Activated T-helper 1 cell treated with Interleukin-2 at 50 U/mL for 16 hours (primary cell): Measurements from ENCODE around the gene SSPN.

Experiments
- DNase-seq: peaks from one replicate; pipeline ENCODE4 v3.0.0-alpha.2; 2020; ENCODE audit warnings: low read depth

SSPN gene

DNA sequence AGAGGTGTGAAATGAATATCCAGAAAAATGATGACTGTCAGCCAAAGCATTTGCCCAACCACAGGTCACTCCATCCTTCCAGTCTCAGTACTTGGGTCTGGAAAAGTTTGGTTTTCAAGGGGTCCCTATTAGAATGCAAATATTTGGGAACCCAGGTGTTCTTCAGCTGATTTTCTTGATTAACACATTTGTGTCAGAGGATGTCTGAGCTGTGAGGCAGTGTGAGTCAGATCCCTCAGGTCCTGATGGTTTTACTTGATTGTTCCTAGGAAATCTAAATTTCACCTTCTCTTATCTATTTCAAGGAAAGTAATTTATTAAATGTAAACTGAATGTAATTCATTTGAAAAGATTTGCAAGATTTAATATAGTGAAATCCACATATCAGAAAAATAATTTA is 71.5 kb downstream of the SSPN start:
- DNase-seq: no peak

DNA sequence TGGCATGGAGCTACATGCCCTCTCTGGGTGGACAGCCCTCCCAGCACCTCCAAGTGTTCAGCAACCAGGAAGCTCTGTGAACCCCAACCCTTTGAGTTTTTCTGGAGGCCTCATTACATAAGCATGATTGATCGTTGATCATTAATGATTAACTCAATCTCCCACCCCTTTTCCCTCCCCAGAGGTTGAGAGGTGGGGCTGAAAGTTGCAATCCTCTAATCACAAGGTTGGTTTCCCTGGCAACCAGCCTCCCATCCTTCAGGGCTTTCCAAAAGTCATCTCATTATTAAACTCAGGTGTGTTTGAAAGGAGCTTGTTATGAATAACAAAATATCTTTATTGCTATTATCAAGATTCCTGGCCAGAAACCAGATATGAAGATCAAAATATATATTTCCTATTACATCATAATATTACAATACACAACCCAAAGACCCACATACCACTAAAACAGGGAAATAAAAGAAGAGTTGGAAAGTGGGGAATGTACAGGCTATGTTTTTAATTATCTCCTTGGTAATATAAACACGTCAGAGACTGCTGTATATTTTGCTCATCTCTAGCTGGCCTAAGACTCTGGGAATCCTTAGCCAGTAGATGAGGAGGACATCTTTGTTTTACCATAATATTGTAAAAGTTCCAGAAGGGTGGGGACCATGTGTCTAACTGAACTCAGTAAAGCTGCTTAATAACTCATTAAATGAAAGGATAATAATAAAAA is 73.6 kb downstream of the SSPN start:
- no peak for DNase-seq

DNA sequence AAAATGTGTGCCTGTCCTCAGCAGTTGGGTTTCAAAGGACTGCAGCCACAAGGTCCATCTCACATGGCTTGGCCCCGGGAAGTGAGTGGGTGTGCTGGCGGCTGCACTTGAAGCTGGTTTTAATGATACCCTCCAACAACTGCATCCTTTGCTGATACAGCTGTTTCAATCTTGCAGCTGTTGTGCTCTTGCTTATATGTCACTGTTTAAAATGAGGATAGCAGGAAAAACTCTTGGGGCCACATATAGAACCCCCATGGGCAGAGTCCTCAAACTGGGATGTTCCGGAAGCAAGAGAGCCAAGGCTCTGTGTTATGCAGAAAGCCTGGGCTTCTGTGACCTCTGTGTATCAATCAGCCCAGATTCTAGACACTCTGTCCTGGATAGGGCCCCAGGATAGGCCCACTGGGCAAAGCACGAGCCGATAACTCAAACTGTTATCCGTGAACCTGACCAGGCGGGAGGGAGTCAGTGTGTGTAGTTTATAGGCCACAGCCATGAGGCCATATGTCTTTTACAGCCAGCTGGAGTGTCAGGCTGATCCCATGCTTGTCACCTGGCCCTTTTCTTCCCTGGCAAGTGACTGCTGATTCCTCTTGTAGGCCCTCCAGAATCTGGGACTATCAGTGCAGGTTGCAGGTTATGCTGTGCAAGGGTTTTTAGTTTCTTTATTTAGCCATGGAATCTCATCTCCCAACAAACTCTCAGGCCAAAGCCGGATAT is 74.3 kb downstream of the SSPN start:
- DNase-seq: no peak

DNA sequence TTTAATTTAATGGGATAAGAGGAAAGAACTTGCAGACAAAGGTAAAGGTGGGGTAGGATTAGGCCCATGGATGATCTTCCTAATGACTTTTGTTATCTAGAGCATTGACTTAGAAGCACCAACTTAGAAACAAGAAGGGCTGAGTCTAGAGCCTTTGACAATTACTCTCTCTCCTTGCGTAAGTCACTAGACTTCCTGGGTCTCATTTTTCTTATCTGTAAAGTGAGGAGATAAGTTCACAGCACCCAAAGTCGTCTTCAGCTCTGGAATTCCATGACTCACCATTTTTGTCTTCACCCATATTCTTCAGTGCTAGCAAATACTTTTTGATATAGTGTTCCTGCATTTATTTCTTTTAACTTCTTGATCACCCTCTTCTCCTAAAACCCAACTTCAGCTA is 75.7 kb downstream of the SSPN start:
- DNase-seq: no peak

DNA sequence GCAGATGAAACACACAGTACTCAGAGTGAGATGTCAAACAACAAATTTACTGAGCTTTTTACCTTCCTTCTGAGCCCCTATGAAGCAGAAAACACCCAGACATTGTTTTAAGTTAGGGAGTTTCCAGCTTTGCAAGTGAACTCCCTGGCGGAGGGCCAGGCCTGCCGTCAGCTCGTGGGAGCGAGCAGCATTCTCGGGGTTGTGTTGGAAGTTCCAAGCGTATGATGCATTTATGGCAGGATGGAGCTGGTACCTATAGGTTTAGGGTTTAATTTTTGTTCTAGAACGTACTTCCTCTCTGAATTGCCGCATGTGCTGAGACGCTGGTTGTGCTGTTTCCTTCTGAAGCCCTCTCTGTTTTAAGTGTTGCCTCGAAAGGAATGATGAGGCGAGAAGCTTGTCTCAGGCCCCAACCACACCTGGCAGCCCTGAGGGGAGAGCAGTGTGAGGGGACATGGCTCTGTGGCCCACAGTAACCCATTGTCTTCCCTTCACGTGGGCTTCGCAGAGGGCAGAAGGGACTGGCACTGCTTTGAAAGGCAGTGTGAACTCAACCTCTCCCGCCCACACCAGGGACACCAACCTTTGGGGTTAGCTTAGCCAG is 76.6 kb downstream of the SSPN start:
- no peak for DNase-seq

DNA sequence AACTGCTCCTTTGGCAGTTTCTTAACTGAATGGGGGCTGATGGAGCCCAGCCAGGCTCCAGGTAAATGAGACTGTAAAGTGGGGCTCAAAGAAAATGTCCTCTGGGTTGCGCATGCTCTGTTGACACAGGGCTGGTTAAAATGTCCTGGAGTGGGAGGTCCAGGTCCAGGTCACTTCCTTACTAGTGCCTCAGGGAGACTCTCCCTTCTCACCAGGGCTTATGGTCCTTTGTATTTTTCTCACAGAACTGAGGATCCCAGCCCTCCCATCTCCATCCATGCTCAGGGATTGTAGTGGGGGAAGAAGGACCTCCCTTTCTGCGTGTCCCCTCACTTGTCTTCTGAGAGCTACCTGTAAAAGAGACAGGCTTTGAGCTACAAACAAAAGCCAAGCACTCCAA is 77.5 kb downstream of the SSPN start:
- no peak for DNase-seq

DNA sequence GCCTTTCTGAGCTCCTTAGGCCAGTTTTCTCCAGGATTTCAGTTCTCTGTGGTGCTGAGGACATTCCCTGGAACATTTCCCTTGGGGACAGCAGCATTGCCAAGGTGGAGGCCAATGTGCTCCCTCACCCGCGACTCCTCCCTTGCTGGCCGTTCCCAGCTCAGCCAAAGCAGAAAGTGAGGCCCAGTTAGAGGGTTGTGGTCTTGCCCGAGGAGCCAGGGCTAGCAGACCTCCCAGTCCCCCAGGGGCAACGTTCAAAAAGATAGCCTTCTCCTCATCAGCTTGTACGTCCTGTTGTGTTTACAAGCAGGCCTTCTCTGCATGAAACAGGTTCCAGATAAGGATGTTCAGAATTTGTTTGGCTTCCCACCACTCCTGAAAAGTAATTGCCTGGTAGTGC is 78.4 kb downstream of the SSPN start:
- DNase-seq: no peak

DNA sequence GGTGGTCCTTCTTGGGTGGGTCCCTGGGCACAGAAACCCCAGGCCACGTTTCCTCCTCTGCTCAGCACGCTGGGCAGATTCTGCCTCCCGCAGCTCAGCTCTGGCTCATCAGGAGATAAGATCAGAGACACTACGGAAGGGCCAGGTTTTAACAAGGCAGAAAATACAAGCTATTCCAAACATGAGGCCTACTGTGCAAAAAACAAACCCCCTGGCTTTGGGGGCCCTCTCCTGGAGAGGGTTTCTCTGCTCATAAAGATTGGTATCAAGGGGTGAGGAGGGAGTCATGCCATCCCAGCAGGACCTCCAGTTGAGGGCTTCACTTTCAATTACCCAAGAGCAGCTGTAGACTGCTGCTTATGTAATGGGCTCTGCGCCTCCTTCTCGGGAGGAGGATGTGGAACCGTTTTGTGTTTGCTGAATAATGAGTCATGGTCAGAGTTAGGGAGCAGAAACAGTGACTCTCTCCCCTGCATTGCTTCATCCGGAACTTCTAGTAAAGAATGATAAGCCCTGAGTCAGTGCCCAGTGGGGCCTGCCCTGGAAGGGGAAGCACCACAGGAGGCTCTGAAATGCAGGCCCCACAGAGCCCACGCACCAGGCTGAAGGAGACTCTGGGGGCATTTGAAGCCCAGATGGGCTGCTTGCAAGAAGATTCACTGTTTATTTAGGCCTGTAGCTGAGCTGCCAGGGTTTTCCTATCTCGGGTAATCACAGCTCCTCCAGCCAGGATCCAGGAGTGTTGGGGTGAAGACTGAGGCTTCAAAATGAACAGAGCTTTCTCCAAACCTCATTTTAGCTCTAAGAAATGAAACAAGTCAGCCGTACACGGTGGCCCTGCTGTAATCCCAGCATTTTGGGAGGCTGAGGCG is 79.3 kb downstream of the SSPN start:
- DNase-seq: no peak

DNA sequence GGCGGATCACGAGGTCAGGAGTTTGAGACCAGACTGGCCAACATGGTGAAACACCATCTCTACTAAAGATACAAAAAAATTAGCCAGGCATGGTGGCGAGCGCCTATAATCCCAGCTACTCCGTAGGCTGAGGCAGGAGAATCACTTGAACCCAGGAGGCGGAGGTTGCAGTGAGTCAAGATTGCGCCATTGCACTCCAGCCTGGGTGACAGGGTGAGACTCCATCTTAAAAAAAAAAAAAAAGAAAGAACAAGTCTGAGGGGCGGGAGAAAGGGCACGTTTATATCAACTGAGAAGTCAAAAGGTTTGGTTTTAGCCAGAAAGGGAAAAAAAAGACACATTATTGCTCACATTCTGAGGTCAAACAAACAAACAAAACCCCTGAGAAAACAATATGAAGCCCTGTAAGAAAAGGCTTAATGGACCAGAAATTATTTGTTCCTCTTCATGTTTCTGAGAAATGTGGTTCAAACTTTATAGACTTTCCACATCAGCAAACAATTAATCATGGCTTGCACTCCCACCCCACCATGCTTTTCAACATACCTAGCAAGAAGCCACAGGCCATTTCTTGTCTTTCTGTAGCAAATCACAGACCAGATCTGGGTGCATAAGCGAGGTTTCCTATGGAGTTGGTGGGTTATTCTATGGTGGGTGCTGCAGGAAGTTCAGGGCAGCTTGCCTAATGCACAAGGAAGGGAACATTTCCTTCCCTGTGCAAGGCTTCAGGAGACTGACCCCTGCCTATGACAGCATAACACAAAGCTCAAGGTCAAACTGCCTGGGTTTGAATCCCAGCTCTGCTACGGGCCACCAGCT is 80.1 kb downstream of the SSPN start:
- no peak for DNase-seq

DNA sequence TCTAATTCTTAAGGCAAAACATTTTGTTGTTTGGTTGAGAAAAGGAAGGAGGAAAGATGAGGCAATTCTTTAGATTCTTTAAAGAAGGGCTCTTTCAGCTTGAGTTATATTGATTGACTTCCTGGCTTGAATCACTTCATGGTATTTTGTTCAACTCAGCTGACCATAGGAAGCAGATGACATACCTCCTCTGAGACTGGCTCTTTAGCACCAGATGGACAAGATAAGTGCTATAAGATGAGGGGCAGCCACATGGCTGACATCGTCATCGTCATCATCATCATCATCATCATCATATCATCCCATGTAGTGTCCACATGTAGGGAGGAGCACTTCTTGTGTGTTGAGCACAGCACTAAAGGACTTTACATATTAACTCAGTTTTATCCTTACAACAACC is 81.3 kb downstream of the SSPN start:
- DNase-seq: no peak

DNA sequence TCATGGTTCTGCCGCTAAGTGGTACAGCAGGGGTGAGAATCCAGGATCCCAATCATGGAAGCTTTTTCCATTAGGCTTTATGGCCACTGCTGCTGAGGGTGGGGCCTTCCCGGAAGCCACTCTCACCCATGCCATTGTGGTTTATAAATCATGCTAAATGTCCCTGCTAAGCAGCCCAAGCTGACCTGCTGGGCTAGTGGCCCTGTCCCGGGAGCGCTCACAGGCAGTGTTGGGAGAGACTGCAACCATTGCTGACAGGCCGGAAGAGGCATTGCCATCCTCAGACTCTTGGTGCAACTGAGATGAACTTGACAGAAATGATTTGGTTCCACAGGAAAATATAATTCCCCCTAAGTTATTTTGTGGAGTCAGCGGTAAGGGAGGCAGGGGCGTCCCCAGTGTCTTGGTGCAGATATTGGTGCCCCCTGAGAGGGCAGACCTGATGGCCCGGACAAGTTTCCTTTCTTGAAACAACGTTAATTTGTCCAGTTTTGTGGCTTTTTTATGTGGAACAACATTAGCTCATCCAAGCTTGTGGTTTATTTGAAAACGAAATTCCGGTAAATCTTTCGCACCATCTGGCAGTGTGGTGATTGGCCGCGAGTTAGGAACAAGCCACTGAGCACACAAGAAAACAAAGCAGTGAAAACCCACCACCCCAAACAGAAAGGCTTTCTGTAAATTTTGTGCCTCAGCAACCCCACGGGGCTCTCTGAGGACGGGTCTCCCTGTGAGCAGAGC is 82.3 kb downstream of the SSPN start:
- no peak for DNase-seq

DNA sequence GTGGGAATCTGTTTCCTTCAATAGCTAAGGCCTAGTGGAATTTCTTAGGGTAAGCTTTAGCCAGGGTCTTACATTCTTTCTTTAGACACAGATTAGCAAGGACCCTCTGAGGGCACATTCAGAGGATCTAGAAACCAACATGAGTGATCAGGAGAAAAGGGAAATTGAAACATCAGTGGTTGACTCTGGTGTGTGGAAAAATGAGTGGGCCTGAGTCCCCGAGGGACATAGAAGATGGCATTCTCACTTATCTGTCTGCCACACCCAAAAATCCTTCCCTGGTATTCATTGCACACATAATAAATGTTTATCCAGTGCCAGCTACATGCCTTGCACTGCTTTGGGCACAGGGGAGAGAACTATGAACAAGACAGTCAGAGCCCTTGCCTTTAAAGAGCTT is 82.9 kb downstream of the SSPN start:
- DNase-seq: no peak

DNA sequence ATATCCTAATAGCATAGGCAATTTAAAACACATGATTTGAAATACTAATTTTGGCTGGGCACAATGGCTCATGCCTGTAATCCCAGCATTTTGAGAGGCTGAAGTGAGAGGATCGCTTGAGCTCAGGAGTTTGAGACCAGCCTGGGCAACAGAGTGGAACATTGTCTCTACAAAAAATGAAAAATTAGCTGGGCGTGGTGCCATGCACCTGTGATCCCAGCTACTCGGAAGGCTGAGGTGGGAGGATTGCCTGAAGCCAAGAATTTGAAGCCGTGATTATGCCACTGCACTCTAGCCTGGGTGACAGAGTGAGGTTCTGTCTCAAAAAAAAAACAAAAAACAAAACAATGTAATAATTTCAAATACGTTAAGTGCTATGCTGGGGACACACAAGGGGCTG is 83.3 kb downstream of the SSPN start:
- DNase-seq: no peak

DNA sequence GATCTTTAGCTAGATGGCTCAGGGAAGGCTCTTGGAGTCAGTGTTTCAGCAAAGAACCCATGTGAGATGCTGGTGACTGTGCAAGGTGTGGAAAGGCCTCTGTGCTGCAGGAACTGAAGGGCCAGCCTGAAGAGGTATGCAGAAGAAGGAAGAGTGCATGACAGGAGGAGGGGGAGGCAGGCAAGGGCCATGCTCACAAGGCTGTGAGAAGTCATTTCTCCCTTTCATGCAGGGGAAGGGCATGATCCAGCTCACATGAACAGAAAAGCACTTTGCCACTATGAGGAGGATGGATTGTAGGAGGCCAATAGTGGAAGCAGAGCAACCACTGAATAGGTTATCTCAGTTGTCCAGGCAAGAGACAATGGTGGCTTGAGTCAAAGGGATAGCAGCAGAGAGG is 83.7 kb downstream of the SSPN start:
- DNase-seq: no peak

DNA sequence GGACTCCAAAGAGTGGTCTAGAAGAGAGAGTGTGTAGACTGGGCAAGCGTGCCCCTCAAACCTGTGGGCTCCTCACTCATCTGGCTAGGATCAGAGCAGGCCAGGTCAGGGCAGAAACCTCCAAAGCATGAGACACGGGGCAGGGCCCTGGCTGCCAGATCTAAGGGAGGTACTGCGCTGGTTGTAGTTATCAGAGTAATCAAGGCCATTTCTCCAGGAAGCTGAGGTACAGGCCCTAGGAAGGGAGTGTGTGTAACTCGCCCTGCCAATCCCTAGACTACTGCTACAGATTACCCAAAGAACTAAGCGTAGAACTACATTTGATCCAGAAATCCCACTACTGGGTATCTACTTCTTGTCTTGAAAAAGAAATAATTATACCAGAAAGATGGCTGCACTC is 84.5 kb downstream of the SSPN start:
- no peak for DNase-seq

DNA sequence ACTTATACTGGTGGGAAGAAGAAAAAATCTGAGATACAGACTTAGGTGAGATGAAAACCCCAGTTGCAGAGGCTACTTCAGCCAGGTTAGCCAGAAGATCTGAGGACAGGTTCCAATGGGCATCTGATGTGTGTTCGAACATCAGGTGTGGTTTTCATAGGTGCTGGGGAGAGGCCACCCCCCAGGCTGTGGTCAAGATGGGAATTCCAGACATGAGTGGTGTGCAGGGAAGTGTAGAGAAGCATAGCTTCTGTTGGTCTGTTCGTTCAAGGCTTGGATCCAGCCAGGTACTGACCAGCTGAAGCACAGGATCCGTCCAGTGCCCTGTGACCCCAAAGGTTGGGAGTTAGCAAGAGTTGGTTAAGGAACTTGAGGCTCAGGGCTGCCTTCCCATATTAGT is 85.5 kb downstream of the SSPN start:
- no peak for DNase-seq

DNA sequence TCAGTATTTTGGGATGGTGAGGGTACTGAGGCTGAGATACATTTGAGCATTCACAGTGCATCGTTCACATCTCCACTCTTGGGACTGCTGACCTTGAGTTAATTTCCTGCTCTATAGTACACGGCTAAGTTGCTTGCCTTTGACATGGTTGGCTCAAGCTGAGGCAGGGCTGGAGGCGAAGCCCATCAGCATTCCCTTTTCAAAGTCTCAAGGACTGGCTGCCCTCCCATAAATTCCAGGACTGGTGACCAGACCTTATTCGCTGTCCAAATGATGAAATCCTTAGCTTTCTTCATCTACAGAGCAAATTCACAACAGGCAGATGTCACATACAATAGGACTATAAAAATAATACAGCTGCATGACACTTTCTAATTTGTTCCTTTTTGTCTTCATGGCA is 85.9 kb downstream of the SSPN start:
- DNase-seq: no peak

DNA sequence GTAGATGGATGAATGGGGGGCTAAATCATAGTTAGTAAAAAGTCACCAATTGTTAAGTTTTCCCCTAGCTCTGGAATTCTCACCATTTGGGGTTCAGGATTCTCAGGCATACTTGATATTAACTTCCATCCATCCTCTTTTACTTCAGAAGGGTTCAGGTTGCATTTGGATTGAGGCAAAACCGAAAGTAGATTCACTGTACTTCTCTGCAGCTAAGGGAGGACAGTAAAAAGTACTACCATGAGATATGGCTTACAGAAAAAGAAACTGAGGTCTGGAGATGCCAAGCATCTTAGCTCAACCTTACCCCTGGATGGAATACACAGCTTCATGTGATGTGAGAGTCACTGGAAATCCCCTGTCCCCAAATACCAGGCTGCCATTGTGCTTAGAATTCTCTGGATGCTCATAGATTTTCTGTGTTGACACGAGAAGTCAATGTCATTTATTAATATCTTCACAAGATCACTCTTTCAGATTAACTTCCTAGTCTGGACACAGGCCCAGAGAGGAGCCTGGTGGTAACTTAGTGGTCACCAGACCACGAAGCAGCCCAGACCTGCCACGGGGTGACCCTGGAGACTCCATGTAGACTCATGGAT is 87.1 kb downstream of the SSPN start:
- no peak for DNase-seq

DNA sequence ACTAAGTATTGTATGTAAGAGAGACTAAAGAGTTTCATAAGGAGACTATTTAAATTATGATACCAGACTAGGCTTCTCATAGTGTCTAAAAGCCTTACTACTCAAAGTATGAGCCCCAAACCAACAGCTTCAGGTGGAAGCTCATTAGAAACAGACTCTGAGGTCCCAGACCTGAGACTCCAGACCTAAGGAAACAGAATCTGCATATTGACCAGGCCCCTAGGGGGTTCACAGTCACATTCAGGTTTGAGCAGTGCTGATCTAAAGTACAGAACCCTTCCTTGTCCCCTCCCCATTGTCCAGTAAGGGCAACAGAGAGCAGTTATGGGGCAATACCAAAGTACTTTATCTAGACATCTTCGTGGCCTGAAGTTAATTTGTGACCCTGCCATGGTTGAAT is 87.7 kb downstream of the SSPN start:
- DNase-seq: no peak

DNA sequence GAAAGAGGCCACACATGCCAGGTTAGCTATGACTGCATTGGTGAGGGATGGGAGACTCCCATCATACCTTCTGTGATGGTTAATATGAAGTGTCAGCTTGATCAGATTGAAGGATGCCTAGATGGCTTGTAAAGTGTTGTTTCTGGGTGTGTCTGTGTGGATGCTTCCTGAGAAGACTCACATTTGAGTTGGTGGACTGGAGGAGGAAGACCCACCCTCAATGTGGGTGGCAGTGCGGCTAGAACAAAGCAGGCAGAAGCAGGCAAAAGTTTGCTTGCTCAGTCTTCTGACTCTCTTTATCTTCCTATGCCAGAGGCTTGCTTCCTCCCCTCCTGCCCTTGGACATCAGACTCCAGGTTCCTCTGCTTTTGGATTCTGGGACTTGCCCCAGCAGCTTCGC is 88.2 kb downstream of the SSPN start:
- no peak for DNase-seq

DNA sequence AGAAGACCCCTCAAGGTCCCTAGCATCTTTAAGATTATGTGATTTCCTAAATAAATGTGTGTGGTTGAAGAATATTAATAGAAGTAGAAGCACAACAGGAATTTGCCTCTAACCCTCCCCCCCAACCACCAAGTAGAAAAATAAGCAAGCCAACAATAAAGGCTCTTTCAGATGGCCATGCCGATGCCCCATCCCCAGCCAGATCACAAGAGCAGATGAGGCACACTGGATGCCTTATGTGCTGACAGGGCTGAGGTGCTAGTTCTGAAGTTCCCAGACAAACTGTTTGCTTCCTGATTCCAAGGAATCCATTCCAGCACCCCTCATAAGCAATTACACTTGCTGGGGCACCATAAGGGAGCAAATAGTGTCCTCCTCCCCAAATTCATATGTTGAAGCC is 90.0 kb downstream of the SSPN start:
- no peak for DNase-seq
